HG03060 (cell line): ENCODE measurements around the gene TPM2.

Source experiments
- ATAC-seq: cut with Tn5 transposase; IDR thresholded peaks from one replicate; pipeline ENCODE4 v1.9.1; 2021; ENCODE audit warnings: low read depth, moderate number of reproducible peaks; ENCODE audit not compliant: unreplicated experiment

Gene TPM2

GRCh38 chr9:35718721-35719511 lies 29.2 kb upstream of the TPM2 start:
- ATAC-seq: no peak

- ATAC-seq: no peak
Measured at GRCh38 chr9:35717132-35717870, 27.6 kb upstream of the TPM2 start.

- ATAC-seq: no peak
Measured at GRCh38 chr9:35716230-35716629, 26.5 kb upstream of the TPM2 start.

- ATAC-seq: no peak
Measured at GRCh38 chr9:35714579-35715252, 25.0 kb upstream of the TPM2 start.

- ATAC-seq: no peak
Measured at GRCh38 chr9:35714123-35714522, 24.4 kb upstream of the TPM2 start.

- ATAC-seq: no peak
Measured at GRCh38 chr9:35713578-35713977, 23.9 kb upstream of the TPM2 start.

GRCh38 chr9:35712762-35713400 lies 23.2 kb upstream of the TPM2 start:
- no peak for ATAC-seq

GRCh38 chr9:35711501-35712428 lies 22.0 kb upstream of the TPM2 start:
- no peak for ATAC-seq

- no peak for ATAC-seq
Measured at GRCh38 chr9:35710818-35711500, 21.2 kb upstream of the TPM2 start.

- ATAC-seq: no peak
Measured at GRCh38 chr9:35708146-35708545, 18.4 kb upstream of the TPM2 start.

- ATAC-seq: no peak
Measured at GRCh38 chr9:35706951-35707350, 17.2 kb upstream of the TPM2 start.

- no peak for ATAC-seq
Measured at GRCh38 chr9:35705836-35706430, 16.2 kb upstream of the TPM2 start.

- no peak for ATAC-seq
Measured at GRCh38 chr9:35705372-35705771, 15.6 kb upstream of the TPM2 start.

GRCh38 chr9:35703906-35704672 lies 14.4 kb upstream of the TPM2 start:
- no peak for ATAC-seq

GRCh38 chr9:35702696-35703095 lies 13.0 kb upstream of the TPM2 start:
- ATAC-seq: no peak

- no peak for ATAC-seq
Measured at GRCh38 chr9:35700942-35701341, 11.2 kb upstream of the TPM2 start.

GRCh38 chr9:35700031-35700430 lies 10.3 kb upstream of the TPM2 start:
- no peak for ATAC-seq

- no peak for ATAC-seq
Measured at GRCh38 chr9:35698231-35698630, 8.5 kb upstream of the TPM2 start.
